Esophagus squamous epithelium (tissue), 4 donors: ENCODE results near the gene SPATS2L.

Source experiments
- CTCF ChIP-seq, 6 experiments: fragments of 450-650 bp in 4 of 6; fragments of 200-600 bp in 2 of 6; sonication (generic) in 2 of 6; IDR thresholded peaks; one replicate each; pipeline ENCODE4 v1.5.1; 2016 to 2019; ENCODE audit warnings: antibody characterized with exemption in 6 of 6, mild to moderate bottlenecking in 4 of 6, moderate library complexity in 4 of 6
- POLR2A ChIP-seq, 4 donors: fragments of 450-650 bp; IDR thresholded peaks; one replicate each; pipeline ENCODE4 v1.6.1; 2017; ENCODE audit warnings: antibody characterized with exemption in 4 of 4, mild to moderate bottlenecking in 4 of 4, moderate library complexity in 3 of 4

GRCh38 chr2:200394045-200394444 is 87.6 kb downstream of the SPATS2L start:
- no peak for TF ChIP-seq CTCF (IDR thresholded peaks at IDR 0.05)
- no peak for TF ChIP-seq POLR2A (IDR thresholded peaks at IDR 0.05)
